Calu3 (cell line): ENCODE results near the gene SMARCA4. TPM values are rescaled to one million over a fixed set of nuclear protein-coding genes. Genes with fewer than 3 reads are reported as not detected.

ENCODE experiments used
- BruUV-seq: library from RNA; stranded (reverse); fragments of 400-500 nt; replicated peaks from 2 replicates; lab custom pipeline; 2021; lab: Mats Ljungman, UMichigan
- CTCF ChIA-PET: fragments of 300-600 bp; sonication (Branson Sonifier 250); formaldehyde crosslinking; loops from one replicate; lab custom pipeline; 2022; ENCODE audit warnings: antibody characterized with exemption; lab: Charles Lee
- DNase-seq: peaks from one replicate; pipeline ENCODE4 v3.0.0; 2022
- H3K27ac Mint-ChIP-seq: one replicate; pipeline ENCODE4 v1.8.0; 2022; ENCODE audit warnings: mixed read lengths; ENCODE audit not compliant: unreplicated experiment
- H3K27me3 Mint-ChIP-seq: one replicate; pipeline ENCODE4 v1.8.0; 2022; ENCODE audit warnings: mixed read lengths; ENCODE audit not compliant: unreplicated experiment
- H3K36me3 Mint-ChIP-seq: one replicate; pipeline ENCODE4 v1.8.0; 2022; ENCODE audit warnings: mild to moderate bottlenecking, moderate library complexity, mixed read lengths; ENCODE audit not compliant: insufficient read depth, unreplicated experiment
- H3K4me1 Mint-ChIP-seq: one replicate; pipeline ENCODE4 v1.8.0; 2022; ENCODE audit warnings: mild to moderate bottlenecking, low read depth, mixed read lengths; ENCODE audit not compliant: unreplicated experiment
- H3K4me3 Mint-ChIP-seq: one replicate; pipeline ENCODE4 v1.8.0; 2022; ENCODE audit warnings: mild to moderate bottlenecking, low read depth, moderate library complexity, mixed read lengths; ENCODE audit not compliant: unreplicated experiment
- H3K9me3 Mint-ChIP-seq: one replicate; pipeline ENCODE4 v1.8.0; 2022; ENCODE audit warnings: low read depth, mixed read lengths; ENCODE audit not compliant: unreplicated experiment
- CTCF ChIP-seq: fragments of 200-600 bp; IDR thresholded peaks from one replicate; pipeline ENCODE4 v1.8.0; 2022; ENCODE audit warnings: antibody characterized with exemption; ENCODE audit not compliant: unreplicated experiment
- intact Hi-C: fragments of 100-400 bp; cut with micrococcal nuclease; formaldehyde crosslinking; loops from one replicate; pipeline ENCODE4 v1.10.0; 2022; ENCODE audit not compliant: unreplicated experiment
- total RNA-seq: library from RNA; stranded (reverse); gene quantifications from 2 replicates; pipeline ENCODE4 v1.2.3, GENCODE V29; 2022

SMARCA4 gene
- total RNA-seq, 1 experiment from 2014 or later, result 116 TPM

DNA sequence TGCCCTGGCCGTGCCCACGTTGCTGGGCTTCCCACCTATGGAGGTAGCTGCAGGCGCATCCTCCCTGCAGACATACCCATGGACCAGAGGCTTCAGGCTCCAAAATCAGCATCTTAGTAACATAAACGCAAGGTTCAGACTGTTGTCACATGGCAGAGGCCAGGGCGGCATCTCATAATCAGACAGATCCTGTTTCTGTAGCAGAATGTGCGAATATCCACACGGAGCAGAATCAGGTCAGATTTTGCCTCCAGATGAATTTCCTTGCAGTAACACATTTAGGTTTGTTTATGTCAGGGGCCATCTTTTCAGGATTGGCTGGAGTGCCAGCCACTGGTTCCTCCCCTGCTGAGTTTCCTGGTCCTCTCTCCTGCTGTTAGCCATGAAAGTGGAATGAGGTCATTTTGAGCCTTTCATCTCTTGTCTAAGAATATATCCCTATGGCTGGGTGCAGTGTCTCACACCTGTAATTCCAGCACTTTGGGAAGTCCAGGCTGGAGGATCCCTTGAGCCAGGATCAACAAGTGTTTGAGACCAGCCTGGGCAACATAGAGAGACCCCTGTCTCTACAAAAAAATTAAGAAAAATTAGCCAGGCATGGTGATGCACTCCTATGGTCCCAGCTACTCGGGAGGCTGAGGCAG is 20.5 kb downstream of the SMARCA4 start:
- H3K4me1 Mint-ChIP-seq, result peaks cover 2% of the 10 kb centered on the region

DNA sequence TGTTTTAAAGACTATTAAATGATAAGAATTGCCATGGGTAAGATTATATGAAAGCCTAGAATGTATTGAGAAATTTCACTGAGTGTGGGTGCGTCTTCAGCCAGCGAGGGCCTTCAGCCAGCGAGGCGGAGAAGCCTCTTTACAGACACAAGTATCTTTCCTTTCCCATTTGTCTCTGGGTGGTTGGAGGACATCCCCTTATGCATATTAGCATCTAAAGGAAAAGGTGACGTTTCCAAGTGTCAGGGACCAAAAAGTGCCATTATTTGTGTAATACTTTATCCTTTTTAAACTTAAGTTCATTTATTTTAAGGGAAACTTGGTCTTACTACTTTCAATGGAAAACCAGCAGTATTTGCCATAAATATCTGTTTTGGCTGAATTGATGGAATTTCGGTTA is 22.2 kb downstream of the SMARCA4 start:
- intact Hi-C loops, result no loop called here
- Mint-ChIP-seq H3K36me3 (peaks cover 9% of the 10 kb centered on the region), H3K27ac (no peak overlapping the region), H3K9me3 (no peaks in the 10 kb centered on the region), H3K4me1 (no peaks in the 10 kb centered on the region), H3K27me3 (no peaks in the 10 kb centered on the region), H3K4me3 (no peak overlapping the region)
- no peak for TF ChIP-seq CTCF
- CTCF ChIA-PET, result no interaction called here
- BruUV-seq, result no TSS peak
- no peak for DNase-seq

More for the DNA sequence above, 20.5 kb downstream of the SMARCA4 start:
- H3K4me3 Mint-ChIP-seq, result no peak overlapping the region
- TF ChIP-seq CTCF, result no peak
- no peaks in the 10 kb centered on the region for H3K9me3 Mint-ChIP-seq
- DNase-seq, result no peak
- no peaks in the 10 kb centered on the region for H3K27me3 Mint-ChIP-seq
- BruUV-seq, result no TSS peak
- no peak overlapping the region for H3K27ac Mint-ChIP-seq
- intact Hi-C loops, result no loop called here
- peaks cover 9% of the 10 kb centered on the region for H3K36me3 Mint-ChIP-seq
- CTCF ChIA-PET, result no interaction called here

- Mint-ChIP-seq H3K27ac (no peak overlapping the region), H3K27me3 (no peaks in the 10 kb centered on the region), H3K9me3 (no peaks in the 10 kb centered on the region), H3K4me1 (no peaks in the 10 kb centered on the region), H3K4me3 (no peak overlapping the region), H3K36me3 (peaks cover 9% of the 10 kb centered on the region)
- no peak for TF ChIP-seq CTCF
- intact Hi-C loops, result no loop called here
- no peak for DNase-seq
- no TSS peak for BruUV-seq
- CTCF ChIA-PET, result no interaction called here
Measured at GRCh38 chr19:10984166-10984735, 23.4 kb downstream of the SMARCA4 start.

GRCh38 chr19:10985502-10985901 is 24.7 kb downstream of the SMARCA4 start:
- no peak overlapping the region for H3K27ac Mint-ChIP-seq
- CTCF ChIA-PET, result no interaction called here

More at GRCh38 chr19:10985502-10985901, 24.7 kb downstream of the SMARCA4 start:
- H3K4me1 Mint-ChIP-seq, result no peaks in the 10 kb centered on the region
- no peak for DNase-seq
- no TSS peak for BruUV-seq
- H3K4me3 Mint-ChIP-seq, result no peak overlapping the region
- H3K9me3 Mint-ChIP-seq, result no peaks in the 10 kb centered on the region
- H3K27me3 Mint-ChIP-seq, result no peaks in the 10 kb centered on the region
- peaks cover 17% of the 10 kb centered on the region for H3K36me3 Mint-ChIP-seq
- TF ChIP-seq CTCF, result no peak
- intact Hi-C loops, result no loop called here
